SW480 (cell line): ENCODE results near the gene HLA-F.

Experiments
- DNase-seq: peaks from one replicate; pipeline ENCODE4 v3.0.0-alpha.2; 2016; ENCODE audit warnings: low spot score

HLA-F gene

GRCh38 chr6:29744131-29744530, 20.9 kb downstream of the HLA-F start:
- no peak for DNase-seq

GRCh38 chr6:29744621-29745020, 21.4 kb downstream of the HLA-F start:
- no peak for DNase-seq

- no peak for DNase-seq
These were observed 22.2 kb downstream of the HLA-F start for GRCh38 chr6:29745386-29745785.

GRCh38 chr6:29745855-29746449, 22.7 kb downstream of the HLA-F start:
- no peak for DNase-seq

- no peak for DNase-seq
These were observed 23.8 kb downstream of the HLA-F start for GRCh38 chr6:29746846-29747687.

- no peak for DNase-seq
These were observed 24.5 kb downstream of the HLA-F start for GRCh38 chr6:29747688-29748250.

- peak; percentile 85 for DNase-seq
These were observed 25.4 kb downstream of the HLA-F start for GRCh38 chr6:29748391-29749307.

GRCh38 chr6:29749308-29749662, 26.1 kb downstream of the HLA-F start:
- no peak for DNase-seq

GRCh38 chr6:29749668-29750067, 26.4 kb downstream of the HLA-F start:
- DNase-seq: no peak

- DNase-seq: no peak
These were observed 27.5 kb downstream of the HLA-F start for GRCh38 chr6:29750709-29751108.

- DNase-seq: no peak
These were observed 28.2 kb downstream of the HLA-F start for GRCh38 chr6:29751480-29751879.

- peak; percentile 89 for DNase-seq
These were observed 29.4 kb downstream of the HLA-F start for GRCh38 chr6:29752451-29753308.

GRCh38 chr6:29753309-29753644, 30.0 kb downstream of the HLA-F start:
- no peak for DNase-seq

GRCh38 chr6:29755295-29755871, 32.1 kb downstream of the HLA-F start:
- no peak for DNase-seq

GRCh38 chr6:29757282-29757681, 34.0 kb downstream of the HLA-F start:
- DNase-seq: no peak

GRCh38 chr6:29757701-29758293, 34.6 kb downstream of the HLA-F start:
- no peak for DNase-seq

- no peak for DNase-seq
These were observed 35.5 kb downstream of the HLA-F start for GRCh38 chr6:29758761-29759160.

- DNase-seq: no peak
These were observed 36.2 kb downstream of the HLA-F start for GRCh38 chr6:29759457-29759856.

- DNase-seq: no peak
These were observed 37.1 kb downstream of the HLA-F start for GRCh38 chr6:29760328-29760727.

- DNase-seq: no peak
These were observed 38.8 kb downstream of the HLA-F start for GRCh38 chr6:29762051-29762450.

- DNase-seq: no peak
These were observed 39.6 kb downstream of the HLA-F start for GRCh38 chr6:29762781-29763214.
